Esophagus muscularis mucosa (tissue), 3 donors: ENCODE data around the gene KRT82.

Experiments
- POLR2AphosphoS5 ChIP-seq, 2 donors: sonication (generic); formaldehyde crosslinking; IDR thresholded peaks; one replicate each; pipeline ENCODE4 v1.6.1; 2017; ENCODE audit warnings: antibody characterized with exemption in 2 of 2
- TF ChIP-seq, protein P1 (sequence below), 3 experiments: fragments of 200-600 bp in 2 of 3; fragments of 450-650 bp in 1 of 3; sonication (generic) in 2 of 3; IDR thresholded peaks; one replicate each; pipeline ENCODE4 v1.5.1; 2017 to 2019; ENCODE audit warnings: antibody characterized with exemption in 3 of 3, mild to moderate bottlenecking in 2 of 3, moderate library complexity in 1 of 3

DNA sequence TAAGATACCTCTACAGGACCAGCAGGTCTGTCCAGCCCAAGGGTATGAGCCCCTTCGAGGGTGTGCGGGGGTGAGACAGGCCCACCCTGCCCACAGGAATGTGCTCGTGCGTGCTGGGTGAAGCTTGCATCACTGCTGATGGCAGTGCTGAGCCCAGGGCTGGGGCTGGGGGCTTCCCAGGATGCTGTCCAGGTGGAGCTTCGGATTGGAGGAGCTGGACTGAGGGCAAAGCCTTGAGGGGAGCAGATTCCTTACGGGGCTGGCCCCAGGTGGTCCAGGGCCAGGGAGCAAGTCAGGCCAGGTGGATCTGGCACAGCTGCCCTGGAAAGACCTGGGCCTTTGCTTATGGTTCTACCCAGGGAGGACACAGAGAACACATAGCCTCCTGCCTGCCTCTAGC is 36.3 kb downstream of the KRT82 start:
- TF ChIP-seq, protein P1, sequence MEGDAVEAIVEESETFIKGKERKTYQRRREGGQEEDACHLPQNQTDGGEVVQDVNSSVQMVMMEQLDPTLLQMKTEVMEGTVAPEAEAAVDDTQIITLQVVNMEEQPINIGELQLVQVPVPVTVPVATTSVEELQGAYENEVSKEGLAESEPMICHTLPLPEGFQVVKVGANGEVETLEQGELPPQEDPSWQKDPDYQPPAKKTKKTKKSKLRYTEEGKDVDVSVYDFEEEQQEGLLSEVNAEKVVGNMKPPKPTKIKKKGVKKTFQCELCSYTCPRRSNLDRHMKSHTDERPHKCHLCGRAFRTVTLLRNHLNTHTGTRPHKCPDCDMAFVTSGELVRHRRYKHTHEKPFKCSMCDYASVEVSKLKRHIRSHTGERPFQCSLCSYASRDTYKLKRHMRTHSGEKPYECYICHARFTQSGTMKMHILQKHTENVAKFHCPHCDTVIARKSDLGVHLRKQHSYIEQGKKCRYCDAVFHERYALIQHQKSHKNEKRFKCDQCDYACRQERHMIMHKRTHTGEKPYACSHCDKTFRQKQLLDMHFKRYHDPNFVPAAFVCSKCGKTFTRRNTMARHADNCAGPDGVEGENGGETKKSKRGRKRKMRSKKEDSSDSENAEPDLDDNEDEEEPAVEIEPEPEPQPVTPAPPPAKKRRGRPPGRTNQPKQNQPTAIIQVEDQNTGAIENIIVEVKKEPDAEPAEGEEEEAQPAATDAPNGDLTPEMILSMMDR (IDR thresholded peaks at IDR 0.05), result no peak
- TF ChIP-seq POLR2AphosphoS5 (IDR thresholded peaks at IDR 0.05), result no peak
